ENCODE results near the gene ZCCHC8.

GRCh38 chr12:122489038-122489437 lies 11.7 kb downstream of the ZCCHC8 start:
- TF ChIP-seq, protein P1, sequence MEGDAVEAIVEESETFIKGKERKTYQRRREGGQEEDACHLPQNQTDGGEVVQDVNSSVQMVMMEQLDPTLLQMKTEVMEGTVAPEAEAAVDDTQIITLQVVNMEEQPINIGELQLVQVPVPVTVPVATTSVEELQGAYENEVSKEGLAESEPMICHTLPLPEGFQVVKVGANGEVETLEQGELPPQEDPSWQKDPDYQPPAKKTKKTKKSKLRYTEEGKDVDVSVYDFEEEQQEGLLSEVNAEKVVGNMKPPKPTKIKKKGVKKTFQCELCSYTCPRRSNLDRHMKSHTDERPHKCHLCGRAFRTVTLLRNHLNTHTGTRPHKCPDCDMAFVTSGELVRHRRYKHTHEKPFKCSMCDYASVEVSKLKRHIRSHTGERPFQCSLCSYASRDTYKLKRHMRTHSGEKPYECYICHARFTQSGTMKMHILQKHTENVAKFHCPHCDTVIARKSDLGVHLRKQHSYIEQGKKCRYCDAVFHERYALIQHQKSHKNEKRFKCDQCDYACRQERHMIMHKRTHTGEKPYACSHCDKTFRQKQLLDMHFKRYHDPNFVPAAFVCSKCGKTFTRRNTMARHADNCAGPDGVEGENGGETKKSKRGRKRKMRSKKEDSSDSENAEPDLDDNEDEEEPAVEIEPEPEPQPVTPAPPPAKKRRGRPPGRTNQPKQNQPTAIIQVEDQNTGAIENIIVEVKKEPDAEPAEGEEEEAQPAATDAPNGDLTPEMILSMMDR (IDR thresholded peaks at IDR 0.05 in 2 of 3, conservative IDR thresholded peaks at IDR 0.05 in 1 of 3; ENCODE audit: borderline replicate concordance in 1 of 3, insufficient read depth in 1 of 3, low read depth in 2 of 3, low read length in 2 of 3), result no peak
- TF ChIP-seq JUND (IDR thresholded peaks at IDR 0.05), result no peak
- no peak for TF ChIP-seq EZH2 (IDR thresholded peaks at IDR 0.05)
- TF ChIP-seq POLR2A (IDR thresholded peaks at IDR 0.05; ENCODE audit: borderline replicate concordance, extremely low read depth, insufficient read depth, insufficient read length), result no peak
- no peak for TF ChIP-seq MAX (IDR thresholded peaks at IDR 0.05)
- no peak for TF ChIP-seq POLR2AphosphoS5 (IDR thresholded peaks at IDR 0.05; ENCODE audit: low read depth, low read length)
- TF ChIP-seq SP1 (IDR thresholded peaks at IDR 0.05; ENCODE audit: low read depth), result no peak

Data from HCT116 (cell line).